ENCODE data around the gene CHST7. TPM values are rescaled to one million over a fixed set of nuclear protein-coding genes. Genes with fewer than 3 reads are reported as not detected.
A peak's percentile ranks its signal among the peaks of the same experiment; 100 is the strongest.

CHST7 gene
- total and polyA plus RNA-seq, 2 of the 13 experiments (the other 11 are each of a cell fraction or from before 2014, with no cell fraction given) = 2.4 to 5.2 TPM

GRCh38 chrX:46573892-46574773 lies 568 bp downstream of the CHST7 start (continued):
- no peak for TF ChIP-seq ZNF484 (CRISPR knock-in tag; IDR thresholded peaks at IDR 0.05; ENCODE audit: borderline replicate concordance, low read depth)
- no peak for TF ChIP-seq ZNF724P (CRISPR knock-in tag; IDR thresholded peaks at IDR 0.05; ENCODE audit: borderline replicate concordance)
- TF ChIP-seq RXRA (CRISPR knock-in tag; IDR thresholded peaks at IDR 0.05) = peak; percentile 37; the same call in 1 of the 2 replicates
- TF ChIP-seq MAZ (IDR thresholded peaks at IDR 0.05; ENCODE audit: borderline replicate concordance, low read depth, low read length) = no peak
- no peak for TF ChIP-seq MAZ (CRISPR knock-in tag; IDR thresholded peaks at IDR 0.05; ENCODE audit: low read depth)
- no peak for TF ChIP-seq MYNN (CRISPR knock-in tag; IDR thresholded peaks at IDR 0.05; ENCODE audit: low read depth)
- no peak for TF ChIP-seq ZBTB49 (CRISPR knock-in tag; IDR thresholded peaks at IDR 0.05; ENCODE audit: borderline replicate concordance)
- no peak for TF ChIP-seq WIZ (CRISPR knock-in tag; IDR thresholded peaks at IDR 0.05)
- 0 out of 2 replicates have a peak, but pooled peaks have one; percentile 14 for TF ChIP-seq ZNF616 (CRISPR knock-in tag; IDR thresholded peaks at IDR 0.05; ENCODE audit: low read depth)
- TF ChIP-seq IRX3 (CRISPR knock-in tag; IDR thresholded peaks at IDR 0.05; ENCODE audit: borderline replicate concordance, low read depth) = 0 out of 2 replicates have a peak, but pooled peaks have one; percentile 35
- peak; percentile 98 for TF ChIP-seq ZBTB33 (CRISPR knock-in tag; IDR thresholded peaks at IDR 0.05)
- no peak for TF ChIP-seq SNAPC4 (CRISPR knock-in tag; IDR thresholded peaks at IDR 0.05)
- peak; percentile 39; the same call in 1 of the 2 replicates for TF ChIP-seq TAF1 (CRISPR knock-in tag; IDR thresholded peaks at IDR 0.05)
- TF ChIP-seq ZNF563 (CRISPR knock-in tag; IDR thresholded peaks at IDR 0.05) = no peak
- TF ChIP-seq ELF4 (CRISPR knock-in tag; IDR thresholded peaks at IDR 0.05; ENCODE audit: borderline replicate concordance) = no peak
- TF ChIP-seq NKX3-1 (CRISPR knock-in tag; IDR thresholded peaks at IDR 0.05) = no peak
- no peak for TF ChIP-seq FOSL2 (CRISPR knock-in tag; IDR thresholded peaks at IDR 0.05)

Data from HepG2 (cell line).